HUDEP-2 (cell line): Measurements from ENCODE around the gene ZNF184.
A peak's percentile ranks its signal among the peaks of the same experiment; 100 is the strongest.

ENCODE experiments used
- DNase-seq, 76 experiments: peaks; one replicate each; lab custom pipeline; 2025; ENCODE audit not compliant: unreplicated experiment in 76 of 76; lab: John Stamatoyannopoulos, UW

Gene ZNF184

DNA sequence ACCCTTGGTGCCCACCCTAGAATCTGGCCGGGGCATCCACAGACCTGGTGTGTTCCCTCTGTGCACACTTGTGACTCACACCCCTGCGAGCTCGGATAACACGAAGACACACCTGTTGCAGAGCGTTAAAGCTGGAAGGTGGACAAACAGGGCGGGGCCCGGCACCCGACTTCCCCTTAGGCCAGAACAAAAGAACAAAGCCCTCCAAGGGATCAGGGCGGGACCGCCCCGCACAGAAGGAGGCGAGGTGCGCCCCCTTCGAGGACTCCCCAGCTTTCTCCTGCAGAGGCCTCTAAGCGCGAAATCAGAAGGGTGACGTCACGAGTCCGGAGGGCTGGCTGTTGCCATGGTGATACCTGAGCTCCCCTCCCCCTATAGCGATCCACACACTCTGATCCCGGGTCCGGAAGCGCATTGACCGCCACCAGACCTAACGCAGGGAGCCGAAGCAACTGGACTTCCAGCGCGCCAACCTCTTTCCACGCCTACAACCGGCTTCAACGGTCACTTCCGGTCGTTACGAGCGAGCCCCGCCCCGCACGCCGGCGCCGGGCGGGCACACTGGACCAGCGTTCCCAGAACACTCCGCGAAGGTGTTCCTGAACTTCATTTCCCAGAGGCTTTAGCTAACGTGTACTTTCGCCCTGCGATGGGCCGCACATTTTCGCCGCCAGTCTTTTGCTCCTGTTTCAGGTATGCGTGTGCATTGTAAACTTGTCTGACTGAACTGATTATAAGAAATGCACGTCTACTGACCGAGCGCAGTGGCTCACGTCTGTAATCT lies at the start of gene ZNF184:
TSS of gene ZNF184 (minus strand) at position 489 of the 784 bp plus-strand sequence. CDS start 811 bp downstream, outside the sequence.
- DNase-seq: peak in 75 of 76 experiments; percentile 69 to 99 (median 96)

DNA sequence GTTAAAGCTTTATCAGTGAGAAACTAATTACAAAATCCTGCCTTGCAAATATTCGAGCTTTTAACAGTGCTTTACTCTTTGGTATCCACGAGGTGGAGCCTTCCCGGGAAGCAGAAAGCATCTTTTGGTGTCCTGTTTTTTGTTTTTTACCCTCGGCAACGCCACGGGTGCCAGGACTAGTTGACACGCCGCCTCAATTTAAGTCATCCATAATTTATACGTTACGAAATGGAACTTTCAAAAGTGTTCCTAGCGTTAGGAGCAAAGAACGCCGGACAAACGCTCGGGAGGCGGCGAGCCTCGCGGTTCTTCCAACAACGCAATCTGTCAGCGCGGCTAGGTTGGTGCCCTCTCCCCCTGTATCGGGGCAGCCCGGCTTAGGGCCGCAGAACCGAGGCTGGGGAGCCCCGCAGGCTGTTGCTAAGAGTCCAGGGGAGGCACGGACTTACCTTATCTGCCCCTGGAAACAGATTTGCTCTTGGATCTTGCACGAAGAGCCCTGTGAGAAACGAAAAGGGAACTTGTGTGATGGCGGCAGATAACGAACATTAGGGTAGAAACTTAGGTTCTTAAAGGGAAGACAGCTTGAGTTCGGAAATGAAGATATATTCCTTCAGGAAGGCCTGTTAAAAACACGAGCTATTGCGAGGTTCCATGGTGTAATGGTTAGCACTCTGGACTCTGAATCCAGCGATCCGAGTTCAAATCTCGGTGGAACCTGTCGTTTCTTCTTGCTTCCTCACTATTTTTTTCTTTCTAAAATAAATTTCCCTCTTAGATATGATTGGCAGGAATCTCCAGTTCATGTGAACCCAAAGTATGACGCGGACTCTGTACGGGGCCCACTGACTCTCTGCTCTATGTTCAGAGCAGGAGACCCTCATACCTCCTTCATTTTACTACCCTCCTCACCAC lies 46.2 kb upstream of the ZNF184 start:
- DNase-seq: peak in 72 of 76 experiments; percentile 23 to 95 (median 78)

DNA sequence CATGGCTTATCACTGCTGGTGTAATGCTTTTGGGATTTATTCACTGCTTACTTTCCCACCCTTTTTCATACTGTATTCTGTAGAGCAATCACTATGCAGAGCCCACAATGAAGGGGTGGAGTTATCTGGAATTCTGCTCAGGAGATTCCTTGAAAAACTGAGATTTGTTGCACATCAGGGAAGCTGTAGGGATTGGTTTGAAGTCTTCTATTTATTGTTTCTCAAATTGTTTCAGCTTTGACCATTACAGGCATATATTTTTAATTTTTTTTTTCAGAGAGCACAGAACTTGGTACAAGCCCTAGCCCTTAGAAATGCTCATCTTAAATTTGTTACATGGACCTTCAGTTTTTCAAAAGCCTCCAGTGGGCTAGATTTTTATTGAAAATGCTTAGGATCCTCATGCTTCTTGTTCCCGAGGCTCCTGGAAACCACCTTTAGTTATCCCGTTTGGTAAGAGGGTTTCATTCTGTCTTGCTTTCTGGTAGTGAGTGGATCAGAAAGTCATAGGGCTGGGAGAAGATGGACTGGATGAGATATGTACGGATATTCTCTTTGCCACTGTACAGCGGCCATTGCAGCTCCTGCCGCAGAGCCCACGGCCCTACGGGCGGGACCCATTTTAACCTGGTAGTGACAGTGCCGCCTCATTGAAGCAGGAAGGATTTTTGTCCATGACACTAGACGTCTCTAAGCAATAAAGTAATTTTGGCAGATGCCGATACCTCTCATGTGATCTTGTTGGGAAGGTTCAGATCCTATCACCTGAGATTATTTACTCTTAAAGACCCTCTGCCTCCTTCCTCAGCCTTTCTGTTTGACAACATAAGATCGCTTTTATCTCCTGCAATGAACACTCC lies 45.3 kb upstream of the ZNF184 start:
- peak in 21 of 76 experiments; percentile 4 to 63 (median 23) for DNase-seq

DNA sequence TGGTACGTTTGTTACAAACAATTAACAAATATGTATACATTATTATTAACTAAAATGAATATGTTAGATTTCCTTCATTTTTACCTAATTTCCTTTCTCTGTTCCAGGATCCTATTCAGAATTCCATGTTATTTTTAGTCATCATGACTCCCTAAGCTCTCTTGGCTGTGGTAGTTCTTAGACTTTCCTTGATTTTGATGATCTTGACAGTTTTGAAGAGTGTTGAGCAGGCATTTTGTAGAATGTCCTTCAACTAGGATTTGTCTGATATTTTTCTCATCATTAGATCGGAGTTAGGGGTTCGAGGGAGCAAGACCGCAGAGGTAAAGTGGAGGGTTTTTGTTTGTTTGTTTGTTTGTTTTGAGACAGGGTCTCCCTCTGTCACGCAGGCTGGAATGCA lies 44.3 kb upstream of the ZNF184 start:
- no peak for DNase-seq

DNA sequence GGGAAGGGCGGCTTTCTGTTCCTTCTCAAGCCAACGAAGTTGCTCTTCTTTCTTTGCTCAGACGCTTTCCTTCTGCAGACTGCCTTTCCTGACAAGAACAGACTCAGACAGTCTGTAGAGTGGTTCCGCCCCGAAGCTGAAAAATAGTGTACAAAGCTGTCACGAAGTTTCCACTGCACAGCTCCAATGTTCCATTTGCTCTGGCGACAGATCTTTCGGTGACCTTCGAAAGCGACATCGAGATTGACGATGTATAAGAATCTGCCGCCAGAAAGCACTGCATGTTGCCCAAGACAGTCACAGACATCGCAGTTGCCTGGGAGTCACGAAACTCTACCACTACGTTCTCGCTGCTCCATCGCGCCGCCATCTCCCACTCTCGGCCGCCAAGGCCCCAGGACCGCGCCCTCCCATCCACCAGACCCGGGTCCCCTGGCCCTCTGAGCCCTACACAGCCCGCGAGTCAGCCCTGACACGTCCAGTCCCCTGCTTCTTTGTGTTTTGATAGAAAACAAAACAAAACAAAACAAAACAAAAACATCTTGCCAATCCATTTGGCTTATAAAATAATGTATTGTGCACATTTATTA lies 42.1 kb upstream of the ZNF184 start:
- DNase-seq: no peak

DNA sequence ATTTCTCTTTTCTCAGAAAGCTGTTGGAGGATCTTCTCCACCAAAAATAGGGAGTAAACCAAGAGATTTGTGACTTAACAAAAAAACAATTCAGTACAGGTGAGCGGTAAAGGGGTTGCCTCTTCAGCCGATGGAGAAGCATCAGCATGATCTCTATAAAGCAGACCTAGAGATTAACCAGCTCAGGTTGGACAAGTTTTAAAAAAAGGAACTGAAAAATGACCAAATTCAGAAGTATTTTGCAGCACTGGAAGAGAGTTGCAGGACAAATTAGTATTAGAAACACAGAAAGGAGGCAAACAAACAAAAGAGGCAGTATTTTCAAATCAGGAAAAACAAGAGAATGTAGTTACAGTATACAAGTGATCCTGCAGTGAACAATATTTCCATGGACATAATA lies 39.6 kb upstream of the ZNF184 start:
- DNase-seq: no peak

DNA sequence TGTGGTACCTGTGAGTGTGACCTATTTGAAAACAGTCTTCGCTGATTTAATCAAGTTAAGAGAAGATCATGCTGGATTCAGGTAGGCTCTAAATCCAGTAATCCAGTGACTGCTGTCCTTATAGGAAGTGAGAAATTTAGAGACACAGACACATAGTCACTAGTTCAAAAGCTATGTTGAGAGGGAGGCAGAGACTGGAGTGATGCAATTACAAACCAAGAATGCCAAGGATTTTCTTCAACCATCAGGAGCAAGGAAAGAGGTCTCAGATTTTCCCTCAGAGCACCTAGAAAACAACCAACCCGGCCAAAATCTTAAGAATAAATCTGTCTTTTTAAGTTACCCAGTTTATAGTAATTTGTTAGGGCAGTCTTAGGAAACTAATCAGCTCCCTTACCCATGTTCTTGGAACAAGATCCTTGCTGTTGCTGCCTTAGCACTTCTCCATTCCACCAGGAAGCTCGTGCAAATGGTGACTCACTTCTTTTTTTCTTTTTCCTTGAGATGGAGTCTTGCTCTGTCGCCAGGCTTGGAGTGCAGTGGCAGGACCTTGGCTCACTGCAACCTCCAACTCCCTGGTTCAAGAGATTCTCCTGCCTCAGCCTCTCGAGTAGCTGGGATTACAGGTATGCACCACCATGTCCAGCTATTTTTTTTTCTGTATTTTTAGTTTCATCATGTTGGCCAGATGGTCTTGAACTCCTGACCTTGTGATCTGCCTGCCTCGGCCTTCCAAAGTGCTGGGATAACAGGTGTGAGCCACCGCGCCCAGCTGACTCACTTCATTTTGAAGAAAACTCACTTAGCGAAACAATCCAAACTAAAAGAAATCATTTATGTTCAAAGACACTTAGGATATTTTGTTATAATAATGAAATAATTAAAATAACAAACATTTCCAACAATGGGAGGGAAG lies 34.4 kb upstream of the ZNF184 start:
- DNase-seq: no peak

DNA sequence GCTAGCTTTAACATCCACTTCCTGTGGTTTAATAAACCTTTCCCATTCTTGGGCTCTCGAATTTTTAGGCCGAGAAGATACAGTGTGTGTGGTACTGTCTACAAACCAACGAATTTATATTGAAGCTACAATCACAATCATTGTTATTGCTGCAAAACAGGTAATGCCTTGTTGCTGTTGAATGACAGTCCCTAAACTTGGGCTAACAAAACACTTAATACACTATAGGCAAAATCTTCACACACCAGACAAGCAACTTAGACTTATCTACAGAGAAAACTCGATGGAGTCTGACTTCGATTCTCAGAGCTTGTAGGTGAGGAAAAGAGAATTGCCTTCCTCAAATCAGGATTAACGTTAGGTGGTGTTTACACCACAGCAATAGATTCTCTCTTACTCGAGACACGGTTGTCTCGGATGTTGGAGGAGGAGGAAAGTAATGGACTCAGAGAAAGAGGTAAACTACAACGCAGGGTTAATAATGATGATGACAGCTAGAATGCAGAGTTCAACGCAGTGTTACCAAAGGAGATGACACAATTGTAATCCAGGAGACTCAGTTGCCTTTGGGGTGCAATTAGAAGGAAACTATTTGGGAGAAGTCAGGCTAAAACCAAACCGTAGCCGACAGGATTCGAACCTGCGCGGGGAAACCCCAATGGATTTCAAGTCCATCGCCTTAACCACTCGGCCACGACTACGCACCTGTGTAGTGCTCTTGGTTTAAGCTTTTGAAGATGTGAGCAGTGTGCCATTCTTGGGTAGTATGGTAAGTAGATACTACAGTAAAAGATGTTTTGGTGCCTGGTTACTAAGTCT lies 32.5 kb upstream of the ZNF184 start:
- peak in 60 of 76 experiments; percentile 16 to 94 (median 49) for DNase-seq

DNA sequence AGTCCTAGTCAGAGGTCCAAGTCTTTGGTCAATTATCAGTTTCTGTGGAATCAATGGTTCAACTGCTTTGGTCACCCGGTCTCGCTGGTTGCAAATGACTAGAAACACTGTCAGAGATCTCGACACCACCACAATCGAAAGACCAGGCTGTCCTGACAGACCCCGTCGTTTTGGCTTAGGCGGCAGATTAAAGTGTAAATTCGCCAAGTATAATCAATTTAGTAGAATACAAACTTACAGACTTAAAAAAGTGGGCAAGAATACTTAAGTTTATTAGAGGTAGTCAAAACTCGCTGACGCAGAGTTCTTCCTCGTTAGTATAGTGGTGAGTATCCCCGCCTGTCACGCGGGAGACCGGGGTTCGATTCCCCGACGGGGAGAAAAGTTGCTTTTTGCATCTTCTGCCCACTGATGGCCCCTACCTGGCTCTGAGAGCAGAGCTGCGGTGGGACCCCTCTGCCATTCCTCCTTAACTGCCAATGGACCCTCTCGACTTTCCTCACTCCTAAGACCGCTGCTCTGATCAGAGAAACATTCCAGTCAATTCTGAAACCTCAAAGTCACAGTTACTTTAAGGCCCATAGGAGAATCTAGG lies 30.6 kb upstream of the ZNF184 start:
- peak in 72 of 76 experiments; percentile 35 to 93 (median 80) for DNase-seq

DNA sequence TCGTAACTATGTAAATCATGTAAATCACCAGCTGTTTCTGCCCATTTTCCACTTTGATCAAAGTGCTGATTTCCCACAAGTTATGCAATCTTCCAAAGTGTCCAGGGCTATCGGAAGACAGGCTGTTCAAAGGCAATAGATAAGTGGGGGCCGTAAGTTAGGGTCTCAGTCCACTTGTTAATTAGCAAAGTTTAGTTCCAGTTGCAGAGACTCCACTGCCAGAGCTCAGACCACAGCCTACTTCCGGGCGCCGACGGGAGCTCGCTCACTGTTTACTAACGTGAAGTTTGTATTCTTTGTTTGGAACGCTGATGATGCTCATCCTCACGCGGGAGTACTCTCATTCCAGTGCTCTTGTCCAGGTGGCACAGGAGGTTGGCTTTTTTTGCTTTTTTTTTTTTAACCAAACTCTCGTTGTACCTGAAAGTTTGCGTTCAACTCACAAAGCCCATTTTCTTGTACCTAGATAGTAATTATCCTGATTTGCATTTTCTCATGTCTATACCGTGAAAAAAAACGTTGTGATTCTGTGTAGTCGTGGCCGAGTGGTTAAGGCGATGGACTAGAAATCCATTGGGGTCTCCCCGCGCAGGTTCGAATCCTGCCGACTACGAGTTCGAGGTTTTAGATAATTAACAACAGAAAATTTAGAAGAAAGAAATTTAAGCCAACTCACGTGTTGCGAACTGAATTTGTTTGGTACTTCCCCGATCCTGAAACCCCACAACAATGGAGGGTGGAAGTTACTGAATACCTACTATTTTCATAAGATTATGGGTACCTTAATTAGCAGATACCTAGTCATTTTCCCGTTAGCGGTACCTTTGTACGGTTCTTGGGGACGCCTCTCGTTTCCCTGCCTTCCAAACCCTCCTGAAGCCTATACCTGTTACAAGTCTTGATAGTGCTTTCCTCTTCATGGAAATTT lies 29.9 kb upstream of the ZNF184 start:
- peak in 73 of 76 experiments; percentile 58 to 98 (median 85) for DNase-seq

DNA sequence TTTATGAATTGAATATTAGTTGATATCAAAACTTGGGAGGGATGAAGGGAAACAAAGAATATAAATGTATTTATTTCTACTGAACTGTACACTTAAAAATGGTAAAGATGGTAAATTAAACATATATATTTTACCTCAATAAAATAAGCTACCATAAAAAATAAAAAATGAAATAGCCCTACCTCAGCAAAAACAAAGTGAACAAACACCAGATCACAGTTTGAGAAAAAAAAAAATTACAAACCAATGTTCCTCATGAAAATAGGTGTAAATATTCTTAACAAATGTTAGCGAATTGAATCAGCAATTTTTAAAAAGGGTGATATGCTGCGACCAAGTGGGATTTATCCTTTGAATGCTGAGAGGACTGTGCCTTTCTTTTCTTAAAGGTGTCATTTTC lies 28.3 kb upstream of the ZNF184 start:
- DNase-seq: no peak

DNA sequence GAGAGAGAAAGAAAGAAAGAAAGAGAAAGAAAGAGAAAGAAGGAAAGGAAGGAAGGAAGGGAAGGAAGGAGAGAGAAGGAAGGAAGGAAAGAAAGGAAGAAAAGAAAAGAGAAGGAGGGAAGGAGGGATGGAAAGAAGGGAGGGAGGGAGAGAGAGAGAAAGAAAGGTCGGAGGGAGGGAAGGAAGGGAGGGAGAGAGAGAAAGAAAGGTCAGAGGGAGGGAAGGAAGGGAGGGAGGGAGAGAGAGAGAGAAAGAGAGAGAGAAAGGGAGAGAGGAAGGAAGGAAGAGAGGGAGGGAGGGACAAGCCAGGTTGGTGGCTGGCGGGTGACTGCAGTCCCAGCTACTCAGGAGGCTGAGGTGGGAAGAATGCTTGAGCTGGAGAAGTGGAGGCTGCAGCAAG lies 27.3 kb upstream of the ZNF184 start:
- DNase-seq: no peak

DNA sequence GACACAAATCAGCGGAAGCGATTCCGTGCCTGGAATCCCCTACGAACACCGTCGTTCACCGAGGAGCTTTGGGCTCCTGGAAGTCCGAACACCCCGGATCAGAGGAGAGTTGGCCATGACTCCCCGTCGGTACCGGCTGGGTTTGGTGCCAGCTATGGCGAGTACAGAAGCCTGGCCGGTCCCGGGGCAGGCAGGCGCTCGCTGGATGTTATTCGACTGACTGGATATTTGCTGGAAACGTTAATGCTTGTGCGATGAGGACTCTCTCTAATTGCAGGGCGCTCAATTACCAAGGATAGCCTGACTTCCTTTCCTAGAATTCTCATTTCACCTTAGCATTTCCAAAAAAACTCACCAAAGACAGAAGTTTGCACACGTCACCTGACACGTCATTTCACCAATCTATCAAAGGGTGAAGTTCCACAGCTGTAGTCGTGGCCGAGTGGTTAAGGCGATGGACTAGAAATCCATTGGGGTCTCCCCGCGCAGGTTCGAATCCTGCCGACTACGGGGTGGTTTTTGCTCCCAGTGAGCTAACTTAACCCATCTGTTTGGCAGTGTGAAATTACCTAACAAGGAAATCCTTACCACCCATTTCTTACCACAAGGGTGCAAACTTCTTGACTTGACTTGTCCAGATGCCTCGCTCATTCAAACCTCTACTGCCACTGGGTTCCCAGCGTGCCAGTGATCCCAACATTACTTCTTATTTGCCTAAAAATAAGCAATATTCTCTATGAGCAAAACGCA lies 22.7 kb upstream of the ZNF184 start:
- DNase-seq: peak in 73 of 76 experiments; percentile 65 to 98 (median 90)

DNA sequence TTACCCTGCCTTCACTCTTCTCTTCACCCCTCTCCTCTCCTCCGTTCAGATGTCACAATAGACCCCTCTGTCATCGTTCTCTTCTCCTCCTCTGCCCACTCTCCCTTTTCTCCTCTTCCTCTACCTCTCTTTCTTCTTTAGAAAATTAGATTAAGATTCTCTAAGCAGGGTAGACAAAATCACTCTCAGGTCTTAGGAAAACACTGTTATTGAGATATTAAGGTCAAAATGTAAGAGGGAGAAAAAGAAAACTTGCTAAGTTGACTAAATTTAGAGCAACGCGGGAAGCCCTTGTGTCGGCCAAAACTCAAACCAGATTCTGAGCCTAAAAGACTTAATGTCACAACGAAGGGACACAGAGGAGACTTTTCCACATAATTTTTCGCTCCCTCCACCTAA lies 22.1 kb upstream of the ZNF184 start:
- peak in 2 of 76 experiments; percentile 46 to 53 for DNase-seq

DNA sequence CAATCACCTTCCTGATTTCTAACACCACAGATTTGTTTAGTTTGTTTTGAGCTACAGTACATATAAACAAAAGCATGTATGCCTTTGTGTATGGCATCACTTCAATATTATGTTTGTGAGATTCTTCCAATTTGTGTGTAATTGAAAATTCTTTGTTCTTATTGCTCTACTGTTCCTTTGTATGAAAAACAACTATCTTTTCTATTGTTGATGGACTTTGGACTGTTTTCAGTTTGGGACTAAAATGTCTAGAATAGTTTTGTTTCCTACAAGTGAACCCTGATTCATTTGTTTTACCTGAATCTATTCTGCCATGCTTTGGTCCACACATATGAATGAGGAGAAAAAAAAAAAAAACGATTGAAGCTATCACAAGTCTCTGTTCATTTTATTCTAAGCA lies 21.2 kb upstream of the ZNF184 start:
- no peak for DNase-seq

DNA sequence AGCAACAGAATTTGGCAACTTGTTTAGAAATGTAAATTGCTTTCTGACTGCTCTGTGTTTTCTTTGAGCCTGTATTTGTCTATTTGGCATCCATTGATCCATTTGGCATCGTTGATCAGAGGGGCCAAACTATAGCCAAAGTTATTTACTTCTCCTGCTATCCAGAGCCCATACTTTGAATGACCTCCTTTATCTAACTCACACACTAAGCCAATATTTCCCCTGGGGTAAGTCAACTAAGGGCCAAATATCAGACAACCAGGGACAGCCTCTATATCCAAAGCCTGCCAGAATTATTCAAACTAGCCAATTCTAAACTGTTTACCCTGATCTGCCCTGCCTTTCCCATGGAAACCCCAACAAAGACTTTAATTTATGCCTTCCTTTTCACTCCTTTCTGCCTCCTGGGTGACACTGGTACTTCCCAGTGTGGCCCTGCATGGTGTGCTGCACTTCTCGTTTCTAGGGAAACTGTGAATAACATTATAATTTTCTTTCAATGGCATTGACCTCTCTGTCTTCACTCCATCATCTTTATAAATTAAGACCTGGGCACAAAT lies 19.8 kb upstream of the ZNF184 start:
- DNase-seq: no peak
